Measurements from ENCODE around the gene DCT.

The DCT gene

GRCh38 chr13:94395860-94396259, 83.6 kb downstream of the DCT start:
- DNase-seq (ENCODE audit: low read depth) = no peak

DNA sequence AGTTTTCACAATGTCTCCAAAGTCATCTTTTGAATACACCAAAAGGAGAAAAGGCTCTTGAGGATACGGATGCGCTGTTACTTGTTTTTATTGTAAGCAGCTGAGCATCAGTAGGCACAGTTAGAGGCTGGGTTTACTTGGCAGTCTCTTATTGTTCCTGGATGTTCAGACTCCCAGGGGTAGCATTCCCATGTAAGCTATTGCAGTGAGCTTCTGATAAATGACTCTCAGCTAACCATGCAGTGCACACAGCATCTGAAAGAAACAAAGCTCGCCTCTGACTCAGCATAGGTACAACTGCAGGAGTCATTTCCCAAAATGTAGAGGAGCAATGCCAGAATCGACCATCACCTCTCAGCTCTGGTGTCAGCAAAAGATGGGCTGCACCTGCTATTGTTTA, 84.8 kb downstream of the DCT start:
- DNase-seq (ENCODE audit: low read depth) = no peak

DNA sequence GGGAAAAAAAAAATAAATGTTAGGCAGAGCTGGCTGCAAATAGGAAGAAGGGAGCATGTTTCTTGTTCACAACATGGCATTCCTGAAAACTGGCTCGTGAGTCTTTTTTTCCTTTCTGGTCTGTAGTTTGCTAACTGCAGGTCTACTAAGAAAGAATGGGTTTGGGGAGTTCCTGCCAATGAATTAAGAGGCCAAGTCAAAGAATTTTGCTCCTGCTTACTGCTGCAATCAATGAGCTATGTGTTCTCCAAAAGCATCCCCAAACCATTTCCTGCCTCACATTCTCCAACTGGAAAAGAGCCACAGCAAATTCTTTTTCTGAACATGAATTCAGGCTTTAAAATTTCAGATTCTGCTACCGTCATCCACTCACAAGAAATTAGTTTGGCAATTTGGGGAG, 88.6 kb downstream of the DCT start:
- DNase-seq (ENCODE audit: low read depth) = no peak

DNA sequence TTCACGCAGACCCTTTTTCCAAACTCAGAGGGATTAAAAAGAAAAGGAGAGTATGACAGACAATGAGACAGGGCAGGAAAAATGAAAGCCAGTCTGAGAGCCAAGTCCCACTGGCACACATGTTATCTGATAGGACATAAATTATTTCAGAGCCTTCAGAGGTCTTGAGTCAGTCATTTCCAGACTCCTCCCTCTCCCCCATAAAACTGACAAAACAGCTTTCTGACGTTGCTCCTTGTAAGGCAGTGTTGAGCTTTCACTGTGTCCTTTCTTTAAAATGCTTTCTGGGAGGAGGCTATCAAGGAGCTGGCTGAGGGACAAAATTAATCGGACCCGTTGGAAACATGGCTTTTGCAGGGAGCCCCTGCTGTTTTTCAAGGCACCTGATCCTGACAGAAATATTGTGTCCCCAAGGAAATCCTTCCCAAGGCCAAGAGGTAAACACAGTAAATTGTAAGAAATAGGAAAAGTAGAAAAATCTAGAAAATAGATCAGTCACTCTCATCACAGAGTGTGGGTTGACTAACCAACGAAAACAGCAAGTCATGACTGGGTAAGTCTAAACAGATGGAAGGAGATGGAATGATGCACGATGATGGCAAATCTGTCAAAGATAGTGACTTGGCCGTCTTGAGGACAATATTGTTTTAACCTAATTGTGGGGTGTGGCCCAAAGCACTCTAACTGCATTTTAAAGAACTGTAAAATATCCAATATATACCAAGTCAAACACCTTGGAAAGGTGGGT, 89.7 kb downstream of the DCT start:
- DNase-seq (ENCODE audit: low read depth) = no peak

GRCh38 chr13:94387047-94387446, 92.4 kb downstream of the DCT start:
- no peak for DNase-seq (ENCODE audit: low read depth)

Measured in ELR (cell line).